Femur (tissue), 1 donor: ENCODE data around the gene PDXK.
"Not testable (repeated sequence)": the region's sequence is repeated elsewhere in the genome, so short reads cannot be mapped to it uniquely, and the experiment has no call there.

ENCODE experiments used
- DNase-seq: peaks from one replicate; pipeline ENCODE4 v3.0.0-alpha.2; 2017

PDXK gene

GRCh38 chr21:43718872-43719747, at the start of gene PDXK:
Gene PDXK (plus strand): TSS chr21:43719129. CDS start chr21:43719295, 166 bp downstream.
- peak; percentile 93 for DNase-seq

- DNase-seq = no peak
Observed at GRCh38 chr21:43669828-43670605, 48.9 kb upstream of the PDXK start.

- DNase-seq = no peak
Observed at GRCh38 chr21:43675871-43676270, 43.1 kb upstream of the PDXK start.

GRCh38 chr21:43676391-43676790, 42.5 kb upstream of the PDXK start:
- DNase-seq = no peak

GRCh38 chr21:43679951-43680350, 39.0 kb upstream of the PDXK start:
- DNase-seq = no peak

- DNase-seq = not testable (repeated sequence)
Observed at GRCh38 chr21:43680421-43680820, 38.5 kb upstream of the PDXK start.

GRCh38 chr21:43681650-43682049, 37.3 kb upstream of the PDXK start:
- DNase-seq = no peak

GRCh38 chr21:43684424-43684823, 34.5 kb upstream of the PDXK start:
- DNase-seq = no peak

- DNase-seq = no peak
Observed at GRCh38 chr21:43686811-43687565, 31.9 kb upstream of the PDXK start.

GRCh38 chr21:43687566-43688399, 31.1 kb upstream of the PDXK start:
- no peak for DNase-seq

- no peak for DNase-seq
Observed at GRCh38 chr21:43688906-43689305, 30.0 kb upstream of the PDXK start.

- DNase-seq = no peak
Observed at GRCh38 chr21:43689556-43690337, 29.2 kb upstream of the PDXK start.

- DNase-seq = no peak
Observed at GRCh38 chr21:43690346-43690745, 28.6 kb upstream of the PDXK start.

- DNase-seq = no peak
Observed at GRCh38 chr21:43691086-43691795, 27.7 kb upstream of the PDXK start.

GRCh38 chr21:43691801-43692200, 27.1 kb upstream of the PDXK start:
- DNase-seq = no peak

- no peak for DNase-seq
Observed at GRCh38 chr21:43692949-43693348, 26.0 kb upstream of the PDXK start.

- no peak for DNase-seq
Observed at GRCh38 chr21:43693981-43694380, 24.9 kb upstream of the PDXK start.

GRCh38 chr21:43694437-43695079, 24.4 kb upstream of the PDXK start:
- no peak for DNase-seq

GRCh38 chr21:43696214-43696613, 22.7 kb upstream of the PDXK start:
- no peak for DNase-seq
